HG03558 (cell line): ENCODE measurements around the gene VPS4A.
"Not testable (repeated sequence)": the region's sequence is repeated elsewhere in the genome, so short reads cannot be mapped to it uniquely, and the experiment has no call there.

Source experiments
- ATAC-seq: cut with Tn5 transposase; IDR thresholded peaks from one replicate; pipeline ENCODE4 v1.9.1; 2021; ENCODE audit warnings: moderate number of reproducible peaks; ENCODE audit not compliant: unreplicated experiment; ENCODE audit errors: extremely low read depth

Gene VPS4A

DNA sequence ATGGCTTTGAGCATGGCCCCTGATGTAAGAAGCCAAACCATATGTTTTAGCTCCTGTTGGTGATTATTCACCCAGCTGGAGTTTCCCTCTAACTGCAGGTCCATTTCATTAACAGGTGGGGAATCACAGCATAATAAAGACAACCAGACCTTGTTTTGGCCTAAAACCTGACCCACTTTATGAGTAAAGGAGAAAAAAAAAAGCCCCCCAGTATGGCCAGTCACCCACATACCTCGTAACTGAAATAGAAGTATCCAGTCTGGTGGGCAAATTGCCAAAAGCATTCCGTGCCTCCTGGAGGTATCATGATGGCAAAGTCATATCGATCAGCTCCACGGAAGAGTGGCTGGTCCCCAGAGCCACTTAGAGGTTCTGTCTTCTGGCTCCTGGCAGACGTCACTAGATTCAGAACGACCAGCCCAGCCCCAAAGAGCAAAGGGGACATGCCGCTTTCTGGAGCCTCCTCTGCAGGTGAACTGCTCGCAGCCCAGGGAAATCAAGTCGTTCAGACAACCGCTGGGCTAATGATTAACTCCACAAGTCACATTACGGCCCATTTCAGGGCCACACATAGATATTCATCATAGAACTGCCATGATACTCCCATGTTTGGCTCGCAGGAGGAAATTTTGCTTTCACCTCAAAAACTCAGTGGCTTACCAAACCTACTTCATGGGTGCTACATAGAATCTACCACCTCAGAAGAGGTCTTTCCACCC, 40.3 kb downstream of the VPS4A start, which contains the start of gene TMED6:
Gene TMED6 (minus strand): TSS at position 478 of the 719 bp plus-strand sequence. CDS start 33 bp downstream, at position 445.
- no peak for ATAC-seq

DNA sequence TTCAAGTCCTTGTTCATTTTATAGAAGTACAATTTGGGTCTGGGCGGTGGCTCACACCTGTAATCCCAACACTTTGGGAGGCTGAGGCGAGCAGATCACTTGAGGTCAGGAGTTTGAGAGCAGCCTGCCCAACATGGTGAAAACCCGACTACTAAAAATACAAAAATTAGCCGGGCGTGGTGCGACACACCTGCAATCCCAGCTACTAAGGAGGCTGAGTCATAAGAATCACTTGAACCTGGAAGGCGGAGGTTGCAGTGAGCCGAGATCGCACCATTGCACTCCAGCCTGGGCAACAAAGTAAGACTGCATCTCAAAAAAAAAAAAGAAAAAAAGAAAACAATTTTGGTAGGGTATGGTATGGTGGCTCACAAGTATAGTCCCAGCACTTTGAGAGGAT, 48.9 kb downstream of the VPS4A start:
- ATAC-seq: not testable (repeated sequence)

DNA sequence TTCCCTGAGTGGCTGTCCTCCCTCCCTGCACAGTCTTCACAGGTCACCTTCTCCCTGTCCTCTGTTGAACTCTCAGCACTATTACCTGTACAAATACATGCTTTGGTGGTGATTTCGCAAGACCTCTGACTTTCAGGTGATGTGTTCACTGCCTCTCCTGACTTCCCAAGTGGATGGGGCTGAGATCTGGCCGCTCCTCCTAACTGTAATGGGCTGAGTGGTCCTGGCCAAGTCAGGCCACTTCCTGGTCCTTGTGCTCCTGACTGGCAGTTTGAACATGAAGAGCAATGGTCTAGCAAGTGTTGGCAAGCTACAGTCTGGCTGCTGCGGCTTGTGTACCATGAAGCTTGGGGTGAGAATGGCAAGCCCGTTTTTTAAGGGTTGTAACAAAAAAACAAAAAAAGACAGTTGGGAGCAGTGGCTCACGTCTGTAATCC, 52.1 kb downstream of the VPS4A start:
- no peak for ATAC-seq

DNA sequence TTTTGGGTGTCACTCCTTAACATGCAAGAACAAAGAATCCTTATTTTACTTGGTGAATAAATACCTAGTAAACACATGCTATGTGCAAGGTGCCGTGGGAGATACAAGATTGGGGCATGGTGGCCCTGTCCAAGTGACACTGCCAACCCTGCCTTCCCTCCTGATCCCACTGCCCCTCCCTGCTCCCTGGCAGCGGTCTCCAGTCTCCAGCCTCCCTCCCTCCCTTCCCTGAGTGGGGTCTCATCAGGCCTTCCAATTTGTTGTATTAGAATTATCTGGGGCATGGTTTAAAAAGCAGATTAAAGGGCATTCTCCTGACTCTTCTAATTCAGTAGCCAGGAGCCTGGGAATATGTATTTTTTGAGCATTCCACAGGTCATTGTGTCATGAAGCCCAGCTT, 52.9 kb downstream of the VPS4A start:
- ATAC-seq: no peak

DNA sequence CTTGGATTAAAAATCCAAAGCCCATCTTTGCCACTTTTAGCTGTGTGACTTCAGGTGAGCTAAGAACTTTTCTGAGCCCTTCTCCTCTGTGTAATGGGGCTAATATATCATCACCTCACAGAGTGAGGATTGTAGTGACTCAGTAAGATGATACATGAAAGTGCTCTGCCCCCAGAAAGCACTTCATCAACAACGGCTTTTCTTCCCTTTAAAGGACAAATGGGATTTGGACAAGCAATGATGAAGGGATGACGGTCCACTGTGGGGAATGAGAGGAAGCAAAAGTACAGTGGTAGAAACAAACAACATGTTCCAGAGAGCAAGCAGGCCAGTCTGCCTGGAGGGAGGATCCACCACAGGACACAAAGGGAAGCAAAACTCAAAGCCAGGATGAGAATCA, 54.8 kb downstream of the VPS4A start:
- ATAC-seq: no peak

DNA sequence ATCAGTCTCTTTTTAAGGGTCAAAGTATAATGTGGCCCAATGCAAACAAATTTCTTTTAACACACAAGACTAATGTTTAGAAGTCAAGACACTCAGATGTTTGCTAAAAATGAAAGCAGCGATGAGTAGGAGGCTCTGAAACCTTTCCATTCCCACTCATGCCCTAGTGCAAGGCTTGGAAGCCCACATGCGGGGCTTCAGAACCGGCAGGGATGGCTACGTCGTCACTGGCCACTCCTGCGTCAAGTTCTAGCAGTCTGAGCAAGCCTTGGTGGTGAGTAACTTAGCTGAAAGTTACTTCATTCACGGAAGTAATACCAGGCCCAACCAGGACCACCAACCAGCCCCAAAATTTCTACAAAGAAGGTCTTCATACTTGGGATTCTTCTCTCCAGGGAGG, 55.3 kb downstream of the VPS4A start:
- ATAC-seq: no peak

DNA sequence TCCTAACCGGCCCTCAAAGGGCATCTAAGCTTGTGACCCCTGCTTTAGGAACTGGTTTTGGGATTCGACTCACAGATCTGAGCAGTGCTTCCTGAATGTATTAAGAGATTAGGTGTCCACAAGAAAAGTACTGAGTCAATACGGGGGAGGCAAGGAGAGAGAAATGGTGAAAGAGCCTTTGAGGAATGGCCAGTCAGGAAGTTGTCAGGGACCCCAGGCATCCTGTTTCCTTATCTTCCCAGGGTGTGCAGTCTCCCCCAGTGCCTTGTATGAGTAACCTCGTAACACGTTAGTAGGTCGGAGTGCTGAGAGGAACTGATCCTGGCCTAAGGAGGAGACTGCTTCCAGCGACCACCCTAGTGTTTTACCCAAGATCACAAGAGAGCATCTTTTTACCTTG, 56.8 kb downstream of the VPS4A start:
- no peak for ATAC-seq

DNA sequence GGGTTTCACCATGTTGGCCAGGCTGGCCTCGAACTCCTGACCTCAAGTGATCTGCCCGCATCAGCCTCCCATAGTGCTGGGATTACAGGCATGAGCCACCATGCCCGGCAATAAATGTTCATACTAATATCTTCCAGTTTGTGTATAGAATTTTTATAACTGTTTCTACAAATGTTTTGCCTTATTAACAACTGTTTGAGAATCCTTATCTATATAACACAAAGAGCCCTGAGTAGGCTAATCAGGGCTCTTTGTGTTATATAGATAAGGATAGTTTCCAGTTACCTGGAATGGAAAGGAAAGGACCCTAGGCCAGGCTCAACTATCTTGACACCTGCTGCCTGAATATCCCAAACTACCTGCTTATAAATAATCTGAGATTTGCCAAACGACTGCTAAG, 57.7 kb downstream of the VPS4A start:
- ATAC-seq: no peak

DNA sequence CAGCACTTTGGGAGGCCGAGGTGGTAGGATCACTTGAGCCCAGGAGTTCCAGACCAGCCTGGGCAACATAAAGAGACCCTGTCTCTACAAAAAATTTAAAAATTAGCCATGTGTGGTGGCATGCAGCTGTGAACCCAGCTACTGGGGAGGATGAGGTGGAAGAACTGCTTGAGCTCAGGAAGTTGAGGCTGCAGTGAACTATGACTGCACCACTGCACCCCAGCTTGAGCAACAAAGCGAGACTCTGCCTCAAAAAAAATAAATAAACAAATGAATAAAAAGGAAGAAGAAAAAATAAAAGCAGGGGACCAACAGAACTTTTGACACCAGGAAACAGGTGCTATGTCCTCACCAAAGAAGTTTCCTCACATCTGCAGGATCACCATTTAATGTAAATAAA, 60.4 kb downstream of the VPS4A start:
- ATAC-seq: no peak

DNA sequence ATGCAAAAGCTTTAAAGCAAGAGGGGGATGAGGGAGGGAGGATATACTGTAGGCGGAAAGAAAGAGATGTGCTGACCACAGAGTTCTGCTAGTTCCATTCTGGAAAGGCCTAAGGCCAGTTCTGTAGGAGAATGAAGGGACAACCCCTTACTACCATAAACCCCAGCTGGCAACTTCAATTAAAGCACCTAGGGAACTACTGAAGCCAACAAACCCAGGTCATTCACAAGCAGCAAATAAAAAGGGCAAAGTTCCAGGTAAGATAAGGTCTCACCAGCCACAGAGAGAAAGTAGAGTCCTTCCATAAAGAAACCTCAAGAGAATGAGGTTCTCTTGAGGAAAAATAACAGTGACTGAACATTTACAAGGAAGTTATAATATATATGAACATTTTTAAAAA, 61.9 kb downstream of the VPS4A start:
- ATAC-seq: no peak
